ENCODE measurements around the gene SPDL1.
"Not testable (repeated sequence)": the region's sequence is repeated elsewhere in the genome, so short reads cannot be mapped to it uniquely, and the experiment has no call there.

SPDL1 gene

GRCh38 chr5:169576181-169576598 lies 7.4 kb upstream of the SPDL1 start:
- DNase-seq (ENCODE audit: low read depth), result no peak

- no peak for DNase-seq (ENCODE audit: low read depth)
Observed at GRCh38 chr5:169577951-169578350, 5.6 kb upstream of the SPDL1 start.

GRCh38 chr5:169580964-169581363 lies 2.6 kb upstream of the SPDL1 start:
- DNase-seq (ENCODE audit: low read depth), result no peak

- DNase-seq (ENCODE audit: low read depth), result peak; percentile 38
Observed at GRCh38 chr5:169581580-169582227, 1.9 kb upstream of the SPDL1 start.

- no peak for DNase-seq (ENCODE audit: low read depth)
Observed at GRCh38 chr5:169583101-169583423, 511 bp upstream of the SPDL1 start.

- DNase-seq (ENCODE audit: low read depth), result no peak
Observed at GRCh38 chr5:169584998-169585451, 1.5 kb downstream of the SPDL1 start.

- no peak for DNase-seq (ENCODE audit: low read depth)
Observed at GRCh38 chr5:169590602-169591001, 7.0 kb downstream of the SPDL1 start.

- DNase-seq (ENCODE audit: low read depth), result no peak
Observed at GRCh38 chr5:169591636-169592035, 8.1 kb downstream of the SPDL1 start.

- DNase-seq (ENCODE audit: low read depth), result no peak
Observed at GRCh38 chr5:169592937-169593650, 9.5 kb downstream of the SPDL1 start.

- DNase-seq (ENCODE audit: low read depth), result no peak
Observed at GRCh38 chr5:169595172-169595820, 11.7 kb downstream of the SPDL1 start.

GRCh38 chr5:169599451-169599850 lies 15.9 kb downstream of the SPDL1 start:
- no peak for DNase-seq (ENCODE audit: low read depth)

GRCh38 chr5:169602535-169602934 lies 19.0 kb downstream of the SPDL1 start:
- DNase-seq (ENCODE audit: low read depth), result no peak

- no peak for DNase-seq (ENCODE audit: low read depth)
Observed at GRCh38 chr5:169606279-169606678, 22.7 kb downstream of the SPDL1 start.

- DNase-seq (ENCODE audit: low read depth), result no peak
Observed at GRCh38 chr5:169607882-169608281, 24.3 kb downstream of the SPDL1 start.

GRCh38 chr5:169609716-169610115 lies 26.1 kb downstream of the SPDL1 start:
- no peak for DNase-seq (ENCODE audit: low read depth)

- no peak for DNase-seq (ENCODE audit: low read depth)
Observed at GRCh38 chr5:169610606-169611005, 27.0 kb downstream of the SPDL1 start.

- no peak for DNase-seq (ENCODE audit: low read depth)
Observed at GRCh38 chr5:169615561-169615960, 32.0 kb downstream of the SPDL1 start.

- not testable (repeated sequence) for DNase-seq (ENCODE audit: low read depth)
Observed at GRCh38 chr5:169624307-169624706, 40.7 kb downstream of the SPDL1 start.

- no peak for DNase-seq (ENCODE audit: low read depth)
Observed at GRCh38 chr5:169626779-169627178, 43.2 kb downstream of the SPDL1 start.

GRCh38 chr5:169627551-169627950 lies 44.0 kb downstream of the SPDL1 start:
- DNase-seq (ENCODE audit: low read depth), result no peak

- no peak for DNase-seq (ENCODE audit: low read depth)
Observed at GRCh38 chr5:169628892-169629291, 45.3 kb downstream of the SPDL1 start.

GRCh38 chr5:169629847-169630548 lies 46.4 kb downstream of the SPDL1 start:
- no peak for DNase-seq (ENCODE audit: low read depth)

GRCh38 chr5:169631360-169631759 lies 47.8 kb downstream of the SPDL1 start:
- no peak for DNase-seq (ENCODE audit: low read depth)

Measured in stimulated activated CD8-positive, alpha-beta memory T cell treated with anti-CD3 and anti-CD28 coated beads, Interleukin-15, amount 100 ng/mL, for 1 hour (primary cell).